SJSA1 (cell line): ENCODE results near the gene SEC14L5. TPM values are rescaled to one million over a fixed set of nuclear protein-coding genes. Genes with fewer than 3 reads are reported as not detected.

Experiments used
- DNase-seq, 2 experiments: peaks; one replicate each; pipeline ENCODE4 v3.0.0-alpha.2; 2015 to 2020; ENCODE audit warnings: low spot score in 2 of 2, low read depth in 1 of 2
- H3K27ac ChIP-seq: fragments of 250-450 bp; sonication (Bioruptor Pico); 2 replicates; pipeline ENCODE4 v1.5.1; 2020; ENCODE audit warnings: mild to moderate bottlenecking, moderate library complexity
- H3K27me3 ChIP-seq: fragments of 250-450 bp; sonication (Bioruptor Pico); replicated peaks from 2 replicates; pipeline ENCODE4 v1.5.1; 2020; ENCODE audit warnings: mild to moderate bottlenecking, moderate library complexity
- H3K36me3 ChIP-seq: fragments of 250-450 bp; sonication (Bioruptor Pico); 2 replicates; pipeline ENCODE4 v1.5.1; 2020; ENCODE audit warnings: mild to moderate bottlenecking
- H3K4me1 ChIP-seq: fragments of 250-450 bp; sonication (Bioruptor Pico); replicated peaks from 2 replicates; pipeline ENCODE4 v1.6.1; 2021; ENCODE audit warnings: mild to moderate bottlenecking
- H3K4me3 ChIP-seq: fragments of 250-450 bp; sonication (Bioruptor Pico); 2 replicates; pipeline ENCODE4 v1.5.1; 2020; ENCODE audit warnings: mild to moderate bottlenecking
- H3K9me3 ChIP-seq: fragments of 250-450 bp; sonication (Bioruptor Pico); replicated peaks from 2 replicates; pipeline ENCODE4 v1.5.1; 2020; ENCODE audit warnings: mild to moderate bottlenecking
- total RNA-seq: library from RNA; depleted of rRNA; stranded (reverse); fragments of >200 nt; shearing (Covaris generic); gene quantifications from 2 replicates; pipeline ENCODE4 v1.2.3, GENCODE V29; 2014

Gene SEC14L5
- total RNA-seq, 1 experiment from 2014 or later = not detected

GRCh38 chr16:4972938-4973587 lies 14.9 kb downstream of the SEC14L5 start:
- no peak for DNase-seq

GRCh38 chr16:4976079-4976478 lies 17.9 kb downstream of the SEC14L5 start:
- no peak for DNase-seq
- no peaks in the 10 kb centered on the region for H3K4me1 ChIP-seq

More at GRCh38 chr16:4972938-4973587, 14.9 kb downstream of the SEC14L5 start:
- Histone ChIP-seq H3K27me3 (peaks cover 10% of the 10 kb centered on the region; the same call in 1 of the 2 replicates), H3K27ac (no peak overlapping the region), H3K9me3 (no peaks in the 10 kb centered on the region), H3K4me3 (no peak overlapping the region), H3K4me1 (no peaks in the 10 kb centered on the region), H3K36me3 (no peaks in the 10 kb centered on the region)

GRCh38 chr16:4976611-4977145 lies 18.5 kb downstream of the SEC14L5 start:
- Histone ChIP-seq H3K9me3 (no peaks in the 10 kb centered on the region), H3K36me3 (no peaks in the 10 kb centered on the region), H3K27ac (no peak overlapping the region), H3K4me1 (no peaks in the 10 kb centered on the region), H3K4me3 (no peak overlapping the region), H3K27me3 (peaks cover 10% of the 10 kb centered on the region; the same call in 1 of the 2 replicates)
- no peak for DNase-seq

More at GRCh38 chr16:4976079-4976478, 17.9 kb downstream of the SEC14L5 start:
- Histone ChIP-seq H3K4me3 (no peak overlapping the region), H3K9me3 (no peaks in the 10 kb centered on the region), H3K36me3 (no peaks in the 10 kb centered on the region), H3K27ac (no peak overlapping the region), H3K27me3 (0 out of 2 replicates have a peak, but pooled peaks cover 10% of the 10 kb centered on the region)

- peaks cover 15% of the 10 kb centered on the region for H3K27me3 ChIP-seq
- no peaks in the 10 kb centered on the region for H3K36me3 ChIP-seq
- H3K4me3 ChIP-seq = no peak overlapping the region
- H3K4me1 ChIP-seq = no peaks in the 10 kb centered on the region
- no peaks in the 10 kb centered on the region for H3K9me3 ChIP-seq
- DNase-seq = no peak
- H3K27ac ChIP-seq = no peak overlapping the region
Observed at GRCh38 chr16:4979164-4979563, 21.0 kb downstream of the SEC14L5 start.

GRCh38 chr16:4979736-4980660 lies 21.9 kb downstream of the SEC14L5 start:
- Histone ChIP-seq H3K9me3 (no peaks in the 10 kb centered on the region), H3K27me3 (peaks cover 15% of the 10 kb centered on the region), H3K4me1 (no peaks in the 10 kb centered on the region), H3K4me3 (no peak overlapping the region), H3K27ac (no peak overlapping the region), H3K36me3 (no peaks in the 10 kb centered on the region)
- DNase-seq = no peak

GRCh38 chr16:4980691-4981090 lies 22.6 kb downstream of the SEC14L5 start:
- no peak overlapping the region for H3K4me3 ChIP-seq
- DNase-seq = no peak
- peaks cover 14% of the 10 kb centered on the region for H3K27me3 ChIP-seq
- H3K27ac ChIP-seq = no peak overlapping the region
- no peaks in the 10 kb centered on the region for H3K9me3 ChIP-seq
- H3K36me3 ChIP-seq = no peaks in the 10 kb centered on the region
- H3K4me1 ChIP-seq = no peaks in the 10 kb centered on the region

- H3K27ac ChIP-seq = no peak overlapping the region
- DNase-seq = no peak
- H3K4me3 ChIP-seq = no peak overlapping the region
- peaks cover 12% of the 10 kb centered on the region for H3K27me3 ChIP-seq
- no peaks in the 10 kb centered on the region for H3K9me3 ChIP-seq
- no peaks in the 10 kb centered on the region for H3K4me1 ChIP-seq
- no peaks in the 10 kb centered on the region for H3K36me3 ChIP-seq
Observed at GRCh38 chr16:4981473-4981872, 23.3 kb downstream of the SEC14L5 start.

GRCh38 chr16:4982056-4982867 lies 24.1 kb downstream of the SEC14L5 start:
- no peaks in the 10 kb centered on the region for H3K36me3 ChIP-seq
- no peak for DNase-seq
- H3K9me3 ChIP-seq = no peaks in the 10 kb centered on the region
- no peaks in the 10 kb centered on the region for H3K4me1 ChIP-seq
- no peak overlapping the region for H3K27ac ChIP-seq
- no peak overlapping the region for H3K4me3 ChIP-seq
- H3K27me3 ChIP-seq = peaks cover 20% of the 10 kb centered on the region

- peaks cover 35% of the 10 kb centered on the region for H3K27me3 ChIP-seq
- no peaks in the 10 kb centered on the region for H3K36me3 ChIP-seq
- no peak overlapping the region for H3K27ac ChIP-seq
- no peaks in the 10 kb centered on the region for H3K9me3 ChIP-seq
- no peak for DNase-seq
- no peak overlapping the region for H3K4me3 ChIP-seq
- no peaks in the 10 kb centered on the region for H3K4me1 ChIP-seq
Observed at GRCh38 chr16:4984174-4984990, 26.3 kb downstream of the SEC14L5 start.

GRCh38 chr16:4987250-4987579 lies 29.1 kb downstream of the SEC14L5 start:
- DNase-seq = no peak
- H3K27ac ChIP-seq = no peak overlapping the region
- H3K4me3 ChIP-seq = no peak overlapping the region
- no peaks in the 10 kb centered on the region for H3K4me1 ChIP-seq
- no peaks in the 10 kb centered on the region for H3K9me3 ChIP-seq
- peaks cover 27% of the 10 kb centered on the region for H3K27me3 ChIP-seq
- H3K36me3 ChIP-seq = no peaks in the 10 kb centered on the region

- H3K27me3 ChIP-seq = peaks cover 31% of the 10 kb centered on the region
- H3K27ac ChIP-seq = no peak overlapping the region
- no peak for DNase-seq
- no peaks in the 10 kb centered on the region for H3K4me1 ChIP-seq
- no peaks in the 10 kb centered on the region for H3K36me3 ChIP-seq
- no peak overlapping the region for H3K4me3 ChIP-seq
- no peaks in the 10 kb centered on the region for H3K9me3 ChIP-seq
Observed at GRCh38 chr16:4987580-4988374, 29.6 kb downstream of the SEC14L5 start.

GRCh38 chr16:4988647-4989046 lies 30.5 kb downstream of the SEC14L5 start:
- H3K27ac ChIP-seq = no peak overlapping the region
- no peak overlapping the region for H3K4me3 ChIP-seq
- H3K36me3 ChIP-seq = no peaks in the 10 kb centered on the region
- H3K27me3 ChIP-seq = peaks cover 34% of the 10 kb centered on the region
- no peak for DNase-seq
- H3K4me1 ChIP-seq = no peaks in the 10 kb centered on the region
- H3K9me3 ChIP-seq = no peaks in the 10 kb centered on the region
